Uterus (tissue), 2 donors: ENCODE results near the gene AHCYL2.
"Not testable (repeated sequence)": the region's sequence is repeated elsewhere in the genome, so short reads cannot be mapped to it uniquely, and the experiment has no call there.

Experiments
- POLR2A ChIP-seq, 2 donors: fragments of 450-650 bp; IDR thresholded peaks; one replicate each; pipeline ENCODE4 v1.6.1; 2016; ENCODE audit warnings: antibody characterized with exemption in 2 of 2, mild to moderate bottlenecking in 1 of 2, moderate library complexity in 1 of 2
- TF ChIP-seq, protein P1 (sequence below), 4 experiments: fragments of 200-600 bp in 2 of 4; fragments of 450-650 bp in 2 of 4; sonication (generic) in 2 of 4; IDR thresholded peaks; one replicate each; pipeline ENCODE4 v1.5.1; 2016 to 2019; ENCODE audit warnings: antibody characterized with exemption in 4 of 4, mild to moderate bottlenecking in 2 of 4, moderate library complexity in 1 of 4

GRCh38 chr7:129216101-129216715, 8.6 kb upstream of the AHCYL2 start:
- TF ChIP-seq, protein P1, sequence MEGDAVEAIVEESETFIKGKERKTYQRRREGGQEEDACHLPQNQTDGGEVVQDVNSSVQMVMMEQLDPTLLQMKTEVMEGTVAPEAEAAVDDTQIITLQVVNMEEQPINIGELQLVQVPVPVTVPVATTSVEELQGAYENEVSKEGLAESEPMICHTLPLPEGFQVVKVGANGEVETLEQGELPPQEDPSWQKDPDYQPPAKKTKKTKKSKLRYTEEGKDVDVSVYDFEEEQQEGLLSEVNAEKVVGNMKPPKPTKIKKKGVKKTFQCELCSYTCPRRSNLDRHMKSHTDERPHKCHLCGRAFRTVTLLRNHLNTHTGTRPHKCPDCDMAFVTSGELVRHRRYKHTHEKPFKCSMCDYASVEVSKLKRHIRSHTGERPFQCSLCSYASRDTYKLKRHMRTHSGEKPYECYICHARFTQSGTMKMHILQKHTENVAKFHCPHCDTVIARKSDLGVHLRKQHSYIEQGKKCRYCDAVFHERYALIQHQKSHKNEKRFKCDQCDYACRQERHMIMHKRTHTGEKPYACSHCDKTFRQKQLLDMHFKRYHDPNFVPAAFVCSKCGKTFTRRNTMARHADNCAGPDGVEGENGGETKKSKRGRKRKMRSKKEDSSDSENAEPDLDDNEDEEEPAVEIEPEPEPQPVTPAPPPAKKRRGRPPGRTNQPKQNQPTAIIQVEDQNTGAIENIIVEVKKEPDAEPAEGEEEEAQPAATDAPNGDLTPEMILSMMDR (IDR thresholded peaks at IDR 0.05), result not testable (repeated sequence)
- not testable (repeated sequence) for TF ChIP-seq POLR2A (IDR thresholded peaks at IDR 0.05)
